H1 (cell line): Measurements from ENCODE around the gene RBM44. TPM values are rescaled to one million over a fixed set of nuclear protein-coding genes. Genes with fewer than 3 reads are reported as not detected.

Experiments
- CTCF ChIA-PET: fragments of 300-600 bp; sonication (Branson Sonifier 250); formaldehyde crosslinking; loops from one replicate; lab custom pipeline; 2021; ENCODE audit not compliant: partially characterized antibody; lab: Charles Lee
- POLR2A ChIA-PET: fragments of 300-600 bp; sonication (Branson Sonifier 250); formaldehyde crosslinking; loops from one replicate; lab custom pipeline; 2021; ENCODE audit warnings: inconsistent platforms; ENCODE audit not compliant: partially characterized antibody; lab: Charles Lee
- DNase-seq, 2 experiments: peaks; one replicate each; pipeline versions ENCODE4 v3.0.0 to v3.0.0-alpha.2; 2010 to 2022; ENCODE audit warnings: low spot score in 2 of 2, low read depth in 1 of 2, mixed read lengths in 1 of 2
- FAIRE-seq: peaks from 2 replicates; lab custom pipeline; 2011; peaks lifted over from hg19 to GRCh38; lab: Jason Lieb, UNC
- H2AFZ ChIP-seq: 2 replicates; pipeline ENCODE4 v1.8.1; 2012; ENCODE audit warnings: low read length, inconsistent platforms
- H2AK5ac ChIP-seq: 2 replicates; pipeline ENCODE4 v1.6.1; 2013; ENCODE audit warnings: low read depth, low read length
- H2BK120ac ChIP-seq: replicated peaks from 2 replicates; pipeline ENCODE3; 2013; ENCODE audit warnings: low read depth, low read length, inconsistent platforms
- H2BK12ac ChIP-seq: 2 replicates; pipeline ENCODE4 v1.6.1; 2013; ENCODE audit warnings: low read depth, low read length
- H2BK15ac ChIP-seq: 2 replicates; pipeline ENCODE4 v1.6.1; 2013; ENCODE audit warnings: low read length
- H2BK20ac ChIP-seq: 2 replicates; pipeline ENCODE4 v1.6.1; 2013; ENCODE audit warnings: low read length
- H2BK5ac ChIP-seq: 2 replicates; pipeline ENCODE4 v1.6.1; 2013; ENCODE audit warnings: low read depth, low read length
- H3K14ac ChIP-seq: 2 replicates; pipeline ENCODE4 v1.6.1; 2013; ENCODE audit warnings: inconsistent platforms; ENCODE audit not compliant: insufficient read length
- H3K18ac ChIP-seq: 2 replicates; pipeline ENCODE4 v1.6.1; 2013; ENCODE audit warnings: low read length; ENCODE audit errors: extremely low read depth
- H3K23ac ChIP-seq: 2 replicates; pipeline ENCODE4 v1.6.1; 2013; ENCODE audit warnings: inconsistent platforms; ENCODE audit not compliant: insufficient read length
- H3K23me2 ChIP-seq: 2 replicates; pipeline ENCODE4 v1.6.1; 2013; ENCODE audit warnings: low read depth, low read length
- H3K27ac ChIP-seq: 2 replicates; pipeline ENCODE4 v1.6.1; 2011; ENCODE audit warnings: low read depth, low read length, inconsistent platforms
- H3K27me3 ChIP-seq, 4 experiments: replicated peaks in 1 of 4; 1 replicate in 1 of 4; 2 replicates in 3 of 4; pipeline versions ENCODE4 v1.6.1 to v1.8.1; 2011 to 2013; ENCODE audit warnings: low read length in 3 of 4, mild to moderate bottlenecking in 3 of 4, inconsistent platforms in 2 of 4, mixed read lengths in 2 of 4, moderate library complexity in 1 of 4; ENCODE audit not compliant: control insufficient read depth in 3 of 4, insufficient read depth in 3 of 4; ENCODE audit errors: extremely low read depth in 1 of 4
- H3K36me3 ChIP-seq, 4 experiments: 2 replicates each; pipeline versions ENCODE4 v1.6.1 to v1.8.1; 2011 to 2013; ENCODE audit warnings: mild to moderate bottlenecking in 4 of 4, low read length in 3 of 4, moderate library complexity in 2 of 4, control low read depth in 1 of 4, inconsistent platforms in 1 of 4; ENCODE audit not compliant: insufficient read depth in 4 of 4, control insufficient read depth in 2 of 4
- H3K4ac ChIP-seq: replicated peaks from 2 replicates; pipeline ENCODE3; 2013; ENCODE audit warnings: low read length, low read depth, mixed read lengths, inconsistent platforms; ENCODE audit not compliant: insufficient read length
- H3K4me1 ChIP-seq, 4 experiments: replicated peaks in 1 of 4; 1 replicate in 1 of 4; 2 replicates in 3 of 4; pipeline versions ENCODE4 v1.6.1 to v1.8.1; 2011 to 2013; ENCODE audit warnings: low read length in 3 of 4, inconsistent platforms in 2 of 4, mixed read lengths in 1 of 4; ENCODE audit not compliant: insufficient read depth in 4 of 4, control insufficient read depth in 3 of 4
- H3K4me2 ChIP-seq, 2 experiments: 2 replicates each; pipeline versions ENCODE4 v1.6.1 to v1.8.1; 2011 to 2013; ENCODE audit warnings: low read depth in 2 of 2, low read length in 2 of 2, control low read depth in 1 of 2, inconsistent platforms in 1 of 2, mild to moderate bottlenecking in 1 of 2; ENCODE audit not compliant: insufficient read depth in 1 of 2
- H3K4me3 ChIP-seq, 4 experiments: fragments of 200-600, 300-600 bp in 1 of 4; sonication (generic), shearing (Covaris generic), sonication (Bioruptor Twin) in 1 of 4; 2 replicates each; pipeline versions ENCODE4 v1.5.1 to v1.8.1; 2011 to 2016; ENCODE audit warnings: low read length in 4 of 4, low read depth in 3 of 4, control low read depth in 2 of 4, inconsistent platforms in 2 of 4, mild to moderate bottlenecking in 2 of 4, mixed read lengths in 1 of 4, moderate library complexity in 1 of 4; ENCODE audit not compliant: insufficient read depth in 2 of 4; ENCODE audit errors: extremely low read depth in 1 of 4
- H3K56ac ChIP-seq: replicated peaks from 2 replicates; pipeline ENCODE3; 2013; ENCODE audit warnings: low read depth, mild to moderate bottlenecking, mixed read lengths, low read length, inconsistent platforms; ENCODE audit not compliant: insufficient read length
- H3K79me1 ChIP-seq: 2 replicates; pipeline ENCODE4 v1.6.1; 2013; ENCODE audit warnings: low read depth, low read length, control low read depth
- H3K79me2 ChIP-seq, 2 experiments: 2 replicates each; pipeline versions ENCODE4 v1.6.1 to v1.8.1; 2012 to 2013; ENCODE audit warnings: low read length in 2 of 2, mild to moderate bottlenecking in 2 of 2, inconsistent platforms in 1 of 2; ENCODE audit not compliant: insufficient read depth in 2 of 2, control insufficient read depth in 1 of 2
- H3K9ac ChIP-seq, 4 experiments: replicated peaks in 1 of 4; 1 replicate in 1 of 4; 2 replicates in 3 of 4; pipeline versions ENCODE4 v1.6.1 to v1.8.1; 2011 to 2013; ENCODE audit warnings: low read depth in 3 of 4, low read length in 3 of 4, control low read depth in 2 of 4, mild to moderate bottlenecking in 2 of 4, moderate library complexity in 2 of 4, inconsistent platforms in 1 of 4; ENCODE audit errors: extremely low read depth in 1 of 4
- H3K9me3 ChIP-seq, 2 experiments: 2 replicates each; pipeline versions ENCODE4 v1.6.1 to v1.8.1; 2012 to 2013; ENCODE audit warnings: mild to moderate bottlenecking in 2 of 2, moderate library complexity in 2 of 2, control low read depth in 1 of 2, inconsistent platforms in 1 of 2, low read depth in 1 of 2, low read length in 1 of 2, mixed read lengths in 1 of 2; ENCODE audit not compliant: insufficient read depth in 2 of 2
- H4K20me1 ChIP-seq, 2 experiments: replicated peaks in 1 of 2; 2 replicates each; pipeline versions ENCODE3 to v1.8.1; 2011 to 2013; ENCODE audit warnings: inconsistent platforms in 2 of 2, low read length in 2 of 2, mild to moderate bottlenecking in 1 of 2; ENCODE audit not compliant: insufficient read depth in 2 of 2, control insufficient read depth in 1 of 2
- H4K5ac ChIP-seq: 2 replicates; pipeline ENCODE4 v1.6.1; 2013; ENCODE audit warnings: low read length, low read depth, mixed read lengths, inconsistent platforms; ENCODE audit not compliant: insufficient read length
- H4K8ac ChIP-seq: 2 replicates; pipeline ENCODE4 v1.8.0; 2013; ENCODE audit warnings: mild to moderate bottlenecking, moderate library complexity, low read length, inconsistent platforms; ENCODE audit not compliant: insufficient read depth; ENCODE audit errors: extremely low read depth
- H4K91ac ChIP-seq: replicated peaks from 2 replicates; pipeline ENCODE3; 2013; ENCODE audit warnings: low read length, mixed read lengths, inconsistent platforms; ENCODE audit not compliant: insufficient read length
- EZH2 ChIP-seq: fragments of 200-600 bp; sonication (generic); IDR thresholded peaks from 2 replicates; pipeline ENCODE4 v1.7.1; 2012; ENCODE audit warnings: low read depth, mild to moderate bottlenecking, moderate library complexity, low read length, inconsistent platforms; ENCODE audit not compliant: severe bottlenecking
- TEAD4 ChIP-seq: IDR thresholded peaks from 2 replicates; pipeline ENCODE4 v1.6.1; 2012; ENCODE audit warnings: low read depth, low read length, inconsistent platforms, mixed read lengths
- WGBS, 2 experiments: shearing (Covaris generic) in 1 of 2; methylation state at CpG; one replicate each; pipeline versions ENCODE4 v1.1.6 to v1.1.7; 2013 to 2015; ENCODE audit warnings: low lambda C conversion rate in 2 of 2, mixed read lengths in 2 of 2, inconsistent platforms in 1 of 2, low coverage in 1 of 2, missing lambda C conversion rate in 1 of 2; ENCODE audit not compliant: insufficient replicate concordance in 2 of 2, insufficient coverage in 1 of 2, insufficient read length in 1 of 2; ENCODE audit errors: extremely low coverage in 1 of 2, missing lambda C conversion rate in 1 of 2; 5-methylcytosine and 5-hydroxymethylcytosine counted together
- polyA plus RNA-seq, 7 experiments: library from polyadenylated mRNA; depleted of rRNA in 3 of 7; stranded (reverse) in 5 of 7; unstranded in 2 of 7; fragments of >200 nt in 5 of 7; fragments of 200-250 nt in 2 of 7; gene quantifications; 1 replicate in 5 of 7; 2 replicates in 1 of 7; 4 replicates in 1 of 7; pipeline versions ENCODE4 v1.2.1 to v1.2.3, GENCODE V29; 2011 to 2013; ENCODE audit warnings: missing spikeins in 2 of 7, mixed read lengths in 2 of 7
- total RNA-seq: library from RNA; stranded (reverse); fragmentation: NEBNext Ultra II Directional; extraction: Animal tissue kit (Norgen Biotek cat#: 25700); gene quantifications from 2 replicates; pipeline ENCODE4 v1.2.1, GENCODE V29; 2021
- TF ChIP-seq, protein P1 (sequence below): IDR thresholded peaks from 2 replicates; pipeline ENCODE4 v1.6.1; 2012; ENCODE audit warnings: low read length, inconsistent platforms

RBM44 gene
- total and polyA plus RNA-seq, 2 of the 8 experiments (the other 6 are each of a cell fraction or from before 2014, with no cell fraction given) = 0.12 to 0.43 TPM

DNA sequence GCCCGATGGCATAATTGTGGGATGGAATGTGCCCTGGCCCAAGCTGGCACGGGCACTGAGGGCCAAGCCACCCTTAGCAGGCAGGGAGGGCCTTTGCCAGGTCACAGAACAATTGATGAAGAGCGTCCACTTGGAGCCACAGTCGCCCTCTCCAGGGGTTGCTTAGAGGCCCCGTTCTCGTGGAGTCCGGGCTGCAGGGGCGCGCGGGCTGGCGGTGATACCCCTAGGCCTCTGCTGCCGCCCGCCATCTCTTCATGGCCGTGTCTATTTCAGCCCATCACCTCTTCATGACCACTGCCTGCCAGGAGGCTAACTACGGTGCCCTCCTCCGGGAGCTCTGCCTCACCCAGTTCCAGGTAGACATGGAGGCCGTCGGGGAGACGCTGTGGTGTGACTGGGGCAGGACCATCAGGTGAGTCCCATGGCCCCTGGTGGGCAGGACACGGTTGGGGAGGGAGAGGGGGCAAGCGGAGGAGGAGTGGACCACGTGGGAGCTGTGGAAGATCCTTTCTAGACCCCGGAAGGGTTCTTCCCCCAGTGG is 78.4 kb downstream of the RBM44 start:
- Histone ChIP-seq H2BK15ac (no peak overlapping the region), H3K4me3 (no peak overlapping the region), H2BK12ac (no peak overlapping the region), H3K27me3 (no peaks in the 10 kb centered on the region), H3K79me2 (no peaks in the 10 kb centered on the region), H2BK20ac (no peak overlapping the region), H2AK5ac (no peak overlapping the region), H3K4me1 (no peaks in the 10 kb centered on the region; a peak in 3 of 7 replicates), H4K20me1 (no peaks in the 10 kb centered on the region), H3K27ac (no peak overlapping the region), H3K9me3 (no peaks in the 10 kb centered on the region; a peak in 1 of 4 replicates), H2BK5ac (no peak overlapping the region), H2AFZ (no peak overlapping the region), H3K4me2 (no peak overlapping the region), H2BK120ac (no peak overlapping the region), H3K79me1 (no peaks in the 10 kb centered on the region), H4K91ac (no peak overlapping the region), H3K9ac (no peak overlapping the region), H3K23ac (no peak overlapping the region), H4K5ac (no peak overlapping the region), H3K4ac (no peak overlapping the region), H3K14ac (no peak overlapping the region), H3K56ac (no peak overlapping the region), H4K8ac (no peak overlapping the region), H3K23me2 (no peaks in the 10 kb centered on the region), H3K36me3 (no peaks in the 10 kb centered on the region), H3K18ac (no peak overlapping the region)
- 92% methylated on average over 19 of the region's 23 CpGs; no CpG with 5 or more reads in 1 of the 2 experiments for WGBS, 2 experiments
- TF ChIP-seq, protein P1, sequence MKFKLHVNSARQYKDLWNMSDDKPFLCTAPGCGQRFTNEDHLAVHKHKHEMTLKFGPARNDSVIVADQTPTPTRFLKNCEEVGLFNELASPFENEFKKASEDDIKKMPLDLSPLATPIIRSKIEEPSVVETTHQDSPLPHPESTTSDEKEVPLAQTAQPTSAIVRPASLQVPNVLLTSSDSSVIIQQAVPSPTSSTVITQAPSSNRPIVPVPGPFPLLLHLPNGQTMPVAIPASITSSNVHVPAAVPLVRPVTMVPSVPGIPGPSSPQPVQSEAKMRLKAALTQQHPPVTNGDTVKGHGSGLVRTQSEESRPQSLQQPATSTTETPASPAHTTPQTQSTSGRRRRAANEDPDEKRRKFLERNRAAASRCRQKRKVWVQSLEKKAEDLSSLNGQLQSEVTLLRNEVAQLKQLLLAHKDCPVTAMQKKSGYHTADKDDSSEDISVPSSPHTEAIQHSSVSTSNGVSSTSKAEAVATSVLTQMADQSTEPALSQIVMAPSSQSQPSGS = no peak
- no peak for TF ChIP-seq EZH2
- no peak for TF ChIP-seq TEAD4
- POLR2A ChIA-PET = no interaction called here
- CTCF ChIA-PET = interaction anchor here (0.6 to 1.5 kb wide), 4 partner anchors 8 to 292 kb away, joined by 3 to 5 read pairs (median 3); no protein-coding TSS in a partner anchor
- DNase-seq (no peak), FAIRE-seq (no peak)
